ENCODE results near the gene CHMP2A. TPM values are rescaled to one million over a fixed set of nuclear protein-coding genes. Genes with fewer than 3 reads are reported as not detected.
A peak's percentile ranks its signal among the peaks of the same experiment; 100 is the strongest.

The CHMP2A gene
- total and polyA plus RNA-seq, 2 donors (not counting 3 experiments of a cell fraction or from before 2014, with no cell fraction given): 105 to 150 TPM

DNA sequence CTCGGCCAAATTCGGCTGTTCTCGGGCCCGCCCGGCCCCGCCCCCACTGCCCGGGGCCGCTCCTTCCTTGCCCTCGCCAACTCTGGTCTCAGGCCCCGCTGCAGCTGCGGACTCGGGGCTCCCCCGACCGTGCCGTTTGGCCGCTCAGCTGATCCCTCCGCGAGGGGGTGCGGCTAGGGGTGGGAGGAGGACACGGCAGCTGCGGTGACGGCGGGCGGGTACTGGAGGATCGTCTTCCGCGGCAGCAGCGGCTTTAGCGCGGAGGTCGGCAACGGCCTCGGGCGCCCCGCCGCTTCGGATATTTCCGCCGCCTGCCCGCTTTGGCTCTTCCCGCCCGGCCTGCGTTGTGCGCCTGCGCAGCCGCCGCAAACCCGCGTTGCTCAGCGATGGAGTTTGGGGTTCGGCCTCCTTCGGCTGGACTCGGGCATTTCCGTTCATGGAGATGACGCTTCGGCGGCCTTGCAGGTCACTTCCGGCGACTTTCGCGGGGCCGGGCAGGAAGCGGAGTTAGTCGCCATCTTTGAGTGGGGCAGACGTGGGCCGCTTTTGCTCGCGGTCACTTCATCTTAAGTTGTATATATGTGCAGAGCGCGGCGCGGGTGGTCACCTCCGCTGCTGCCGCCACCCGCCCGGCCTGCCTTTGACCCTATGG, 3.8 kb upstream of the CHMP2A start:
- peaks cover 23% of the 10 kb centered on the region for H3K79me2 ChIP-seq (ENCODE audit: control insufficient read depth, insufficient read depth, low read length)
- ChIA-PET CTCF (interaction anchor here (0.6 to 2.3 kb wide), 6 partner anchors 15 to 45 kb away, joined by 3 to 14 read pairs (median 4); partner anchors contain the start of genes TRIM28 and ZBTB45), POLR2A (interaction anchor here (1.4 kb wide), 1 partner anchor 16 kb away, joined by 3 read pairs; no protein-coding TSS in a partner anchor)
- no peaks in the 10 kb centered on the region for H3K9me3 ChIP-seq (replicated peaks; ENCODE audit: control insufficient read depth, insufficient read depth, low read length)
- H3K9me1 ChIP-seq (replicated peaks; ENCODE audit: control insufficient read depth, extremely low read depth, insufficient read depth, low read length): no peaks in the 10 kb centered on the region
- dilution Hi-C loops (cut with MboI; ENCODE audit: extremely low pct_ligation_motif_present, low sequenced_read_pairs): no loop called here
- H4K20me1 ChIP-seq (replicated peaks; ENCODE audit: control insufficient read depth, extremely low read depth, insufficient read depth, low read length): no peaks in the 10 kb centered on the region
- peak overlapping the region; percentile 20 to 63 (median 57) for H3K4me3 ChIP-seq (replicated peaks in 1 of 3; ENCODE audit: insufficient read depth in 1 of 3, low read depth in 1 of 3, low read length in 3 of 3)
- BruUV-seq (replicated peaks): no TSS peak
- peak; percentile 25 for TF ChIP-seq POLR2AphosphoS5 (IDR thresholded peaks at IDR 0.05; ENCODE audit: insufficient read depth, low read depth, low read length)
- TF ChIP-seq, protein P1, sequence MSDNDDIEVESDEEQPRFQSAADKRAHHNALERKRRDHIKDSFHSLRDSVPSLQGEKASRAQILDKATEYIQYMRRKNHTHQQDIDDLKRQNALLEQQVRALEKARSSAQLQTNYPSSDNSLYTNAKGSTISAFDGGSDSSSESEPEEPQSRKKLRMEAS (IDR thresholded peaks at IDR 0.05; ENCODE audit: insufficient read depth, insufficient read length): no peak
- intact Hi-C loops (cut with micrococcal nuclease): loop anchor here (1.0 kb wide), 4 partner anchors 14 to 171 kb away; partner anchors contain the start of genes MZF1, RPS5, TRIM28 and ZBTB45
- H3K36me3 ChIP-seq (ENCODE audit: control insufficient read depth in 2 of 2, extremely low read depth in 1 of 2, insufficient read depth in 2 of 2, low read length in 2 of 2): peaks cover 5 to 10% of the 10 kb centered on the region in 2 experiments
- DNase-seq (ENCODE audit: low read depth, low spot score): peak; percentile 99
- peak; percentile 100 for FAIRE-seq
- H3K27ac ChIP-seq (ENCODE audit: insufficient read depth, low read depth, low read length): peak overlapping the region; percentile 83
- peak overlapping the region; percentile 93 for H3K9ac ChIP-seq (replicated peaks; ENCODE audit: extremely low read depth, insufficient read depth, low read length)
- peaks cover 47% of the 10 kb centered on the region for H3K4me1 ChIP-seq (ENCODE audit: control insufficient read depth, extremely low read depth, insufficient read depth, low read length)
- peaks cover 9 to 19% of the 10 kb centered on the region in 2 experiments for H3K27me3 ChIP-seq (ENCODE audit: control insufficient read depth in 2 of 2, insufficient read depth in 2 of 2, low read length in 2 of 2)
- peak overlapping the region; percentile 70 for H3K4me2 ChIP-seq (ENCODE audit: insufficient read depth, low read length)
- peak overlapping the region; percentile 60 for H2AFZ ChIP-seq (ENCODE audit: low read depth, low read length)

DNA sequence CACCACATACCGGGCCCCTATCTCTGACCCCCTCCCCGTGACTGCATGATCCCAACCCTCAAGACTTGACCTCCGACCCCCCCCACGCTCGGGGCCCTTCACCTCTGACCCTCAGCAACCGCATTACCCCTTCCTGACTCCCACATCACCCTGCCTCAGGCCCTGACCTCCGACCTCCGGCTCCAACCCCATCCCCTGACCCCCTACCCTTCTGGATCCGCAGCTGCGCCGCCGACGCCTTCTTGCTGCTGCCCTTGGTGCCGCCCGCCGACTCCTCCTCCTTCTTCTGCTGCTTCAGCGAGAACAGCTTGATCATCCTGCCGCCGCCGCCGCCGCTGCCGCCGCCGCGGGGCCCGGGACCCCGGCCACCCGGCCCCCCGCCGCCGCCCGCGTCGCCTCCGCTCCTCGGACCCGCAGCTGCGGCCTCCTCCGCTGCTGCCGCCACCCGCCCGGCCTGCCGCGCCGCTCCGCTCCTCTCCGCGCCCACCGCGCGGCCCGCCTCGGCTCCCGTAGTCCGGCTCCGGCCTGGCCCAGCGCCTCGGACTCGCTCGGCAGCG, 3.2 kb upstream of the CHMP2A start, which contains the start of gene UBE2M:
TSS of gene UBE2M (minus strand) at position 546 of the 557 bp plus-strand sequence. CDS start at position 316, 230 bp downstream.
- Histone ChIP-seq H3K9ac (replicated peaks; ENCODE audit: extremely low read depth, insufficient read depth, low read length) (peak within 1 kb of the TSS; percentile 93), H3K79me2 (ENCODE audit: control insufficient read depth, insufficient read depth, low read length) (peaks cover 23% of the 10 kb centered on the region), H3K4me2 (ENCODE audit: insufficient read depth, low read length) (peak within 1 kb of the TSS; percentile 81), H3K36me3 (ENCODE audit: control insufficient read depth in 2 of 2, extremely low read depth in 1 of 2, insufficient read depth in 2 of 2, low read length in 2 of 2) (peaks cover 5 to 10% of the 10 kb centered on the region in 2 experiments), H3K27ac (ENCODE audit: insufficient read depth, low read depth, low read length) (peak within 1 kb of the TSS; percentile 83), H3K9me3 (replicated peaks; ENCODE audit: control insufficient read depth, insufficient read depth, low read length) (no peaks in the 10 kb centered on the region), H3K4me1 (ENCODE audit: control insufficient read depth, extremely low read depth, insufficient read depth, low read length) (peaks cover 44% of the 10 kb centered on the region), H2AFZ (ENCODE audit: low read depth, low read length) (peak within 1 kb of the TSS; percentile 60), H4K20me1 (replicated peaks; ENCODE audit: control insufficient read depth, extremely low read depth, insufficient read depth, low read length) (no peaks in the 10 kb centered on the region), H3K27me3 (ENCODE audit: control insufficient read depth in 2 of 2, insufficient read depth in 2 of 2, low read length in 2 of 2) (peaks cover 6 to 13% of the 10 kb centered on the region in 2 experiments), H3K4me3 (replicated peaks in 1 of 3; ENCODE audit: insufficient read depth in 1 of 3, low read depth in 1 of 3, low read length in 3 of 3) (peak within 1 kb of the TSS; percentile 57 to 88 (median 85)), H3K9me1 (replicated peaks; ENCODE audit: control insufficient read depth, extremely low read depth, insufficient read depth, low read length) (no peaks in the 10 kb centered on the region)
- FAIRE-seq: no peak
- TF ChIP-seq, protein P1 (IDR thresholded peaks at IDR 0.05; ENCODE audit: insufficient read depth, insufficient read length): no peak
- TF ChIP-seq MYC (IDR thresholded peaks at IDR 0.05; ENCODE audit: low read depth, low read length) (no peak), POLR2AphosphoS5 (IDR thresholded peaks at IDR 0.05; ENCODE audit: insufficient read depth, low read depth, low read length) (peak; percentile 56), EZH2 (IDR thresholded peaks at IDR 0.05; ENCODE audit: borderline replicate concordance, low read depth, low read length, severe bottlenecking) (no peak), POLR2A (IDR thresholded peaks at IDR 0.05; ENCODE audit: low read depth, low read length) (no peak), JUN (IDR thresholded peaks at IDR 0.05; ENCODE audit: borderline replicate concordance, insufficient read depth, insufficient read length, low read depth) (no peak), FOS (IDR thresholded peaks at IDR 0.05; ENCODE audit: borderline replicate concordance, insufficient read depth, low read length) (no peak), GATA2 (IDR thresholded peaks at IDR 0.05; ENCODE audit: insufficient read depth, insufficient read length, low read depth, low read length) (no peak)
- TF ChIP-seq, protein P2, sequence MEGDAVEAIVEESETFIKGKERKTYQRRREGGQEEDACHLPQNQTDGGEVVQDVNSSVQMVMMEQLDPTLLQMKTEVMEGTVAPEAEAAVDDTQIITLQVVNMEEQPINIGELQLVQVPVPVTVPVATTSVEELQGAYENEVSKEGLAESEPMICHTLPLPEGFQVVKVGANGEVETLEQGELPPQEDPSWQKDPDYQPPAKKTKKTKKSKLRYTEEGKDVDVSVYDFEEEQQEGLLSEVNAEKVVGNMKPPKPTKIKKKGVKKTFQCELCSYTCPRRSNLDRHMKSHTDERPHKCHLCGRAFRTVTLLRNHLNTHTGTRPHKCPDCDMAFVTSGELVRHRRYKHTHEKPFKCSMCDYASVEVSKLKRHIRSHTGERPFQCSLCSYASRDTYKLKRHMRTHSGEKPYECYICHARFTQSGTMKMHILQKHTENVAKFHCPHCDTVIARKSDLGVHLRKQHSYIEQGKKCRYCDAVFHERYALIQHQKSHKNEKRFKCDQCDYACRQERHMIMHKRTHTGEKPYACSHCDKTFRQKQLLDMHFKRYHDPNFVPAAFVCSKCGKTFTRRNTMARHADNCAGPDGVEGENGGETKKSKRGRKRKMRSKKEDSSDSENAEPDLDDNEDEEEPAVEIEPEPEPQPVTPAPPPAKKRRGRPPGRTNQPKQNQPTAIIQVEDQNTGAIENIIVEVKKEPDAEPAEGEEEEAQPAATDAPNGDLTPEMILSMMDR (IDR thresholded peaks at IDR 0.05; ENCODE audit: extremely low read depth in 1 of 2, insufficient read depth in 1 of 2, low read depth in 1 of 2, low read length in 2 of 2): no peak
- no TSS peak for BruUV-seq (replicated peaks)
- intact Hi-C loops (cut with micrococcal nuclease) (no loop called here), dilution Hi-C loops (cut with MboI; ENCODE audit: extremely low pct_ligation_motif_present, low sequenced_read_pairs) (no loop called here)
- ChIA-PET CTCF (interaction anchor here (1.0 to 2.3 kb wide), 3 partner anchors 14 to 44 kb away, joined by 3 to 14 read pairs (median 5); partner anchors contain the start of genes TRIM28 and ZBTB45), POLR2A (no interaction called here)
- no peak for DNase-seq (ENCODE audit: low read depth, low spot score)
